Nephron (organoid): ENCODE data around the gene HDGF.
A peak's percentile ranks its signal among the peaks of the same experiment; 100 is the strongest.

Experiments
- H3K27ac Mint-ChIP-seq, 3 experiments: 2 replicates each; pipeline ENCODE4 v1.8.0; 2020; ENCODE audit warnings: mixed read lengths in 3 of 3, mild to moderate bottlenecking in 2 of 3, moderate library complexity in 1 of 3
- H3K27me3 Mint-ChIP-seq: 2 replicates; pipeline ENCODE4 v1.8.0; 2021; ENCODE audit warnings: low read depth, mild to moderate bottlenecking, moderate library complexity, mixed read lengths
- H3K36me3 Mint-ChIP-seq: 2 replicates; pipeline ENCODE4 v1.8.0; 2020; ENCODE audit warnings: low read depth, mixed read lengths
- H3K4me1 Mint-ChIP-seq: 2 replicates; pipeline ENCODE4 v1.8.0; 2020; ENCODE audit warnings: mixed read lengths
- H3K4me3 Mint-ChIP-seq, 3 experiments: 2 replicates each; pipeline ENCODE4 v1.8.0; 2020; ENCODE audit warnings: mild to moderate bottlenecking in 3 of 3, mixed read lengths in 3 of 3, moderate library complexity in 2 of 3
- H3K9me3 Mint-ChIP-seq: 2 replicates; pipeline ENCODE4 v1.8.0; 2020; ENCODE audit warnings: mixed read lengths
- TF ChIP-seq, protein P1 (sequence below), 3 experiments: fragments of 200-600 bp; sonication (generic); IDR thresholded peaks; one replicate each; pipeline ENCODE4 v1.5.0; 2021; ENCODE audit warnings: antibody characterized with exemption in 3 of 3; ENCODE audit not compliant: unreplicated experiment in 3 of 3

HDGF gene

DNA sequence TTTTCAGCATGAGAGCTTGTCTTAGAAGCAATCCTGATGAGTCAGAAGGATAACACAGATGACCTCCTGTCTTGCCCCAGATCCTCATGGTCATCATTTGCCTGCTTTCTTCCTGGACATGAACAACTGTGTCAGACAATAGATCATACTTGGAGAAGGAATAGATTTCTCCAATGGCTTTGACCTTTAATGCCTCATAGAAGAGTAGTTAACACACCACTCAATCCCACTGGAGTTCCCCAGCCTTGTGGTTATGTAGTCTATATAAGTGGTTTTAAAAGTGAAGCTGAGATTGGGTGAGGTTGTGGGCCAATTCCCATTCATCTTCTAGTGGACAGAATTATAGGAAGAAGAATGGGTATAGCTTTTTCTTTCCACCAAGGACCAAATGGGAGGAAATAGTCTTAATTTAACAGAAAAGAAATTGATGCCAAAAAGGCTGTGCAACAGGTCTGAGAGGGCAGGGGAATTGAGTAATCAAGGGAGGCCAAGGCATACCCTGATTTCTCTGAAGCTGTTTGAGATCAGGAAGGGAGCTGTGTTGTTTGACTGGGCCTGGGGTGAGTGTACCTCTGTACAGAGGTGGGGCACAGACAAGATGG lies 30.2 kb upstream of the HDGF start:
- Mint-ChIP-seq H3K36me3 (peaks cover 53% of the 10 kb centered on the region), H3K4me3 (no peak overlapping the region), H3K27ac (no peak overlapping the region), H3K9me3 (no peaks in the 10 kb centered on the region), H3K27me3 (no peaks in the 10 kb centered on the region), H3K4me1 (no peaks in the 10 kb centered on the region)
- TF ChIP-seq, protein P1, sequence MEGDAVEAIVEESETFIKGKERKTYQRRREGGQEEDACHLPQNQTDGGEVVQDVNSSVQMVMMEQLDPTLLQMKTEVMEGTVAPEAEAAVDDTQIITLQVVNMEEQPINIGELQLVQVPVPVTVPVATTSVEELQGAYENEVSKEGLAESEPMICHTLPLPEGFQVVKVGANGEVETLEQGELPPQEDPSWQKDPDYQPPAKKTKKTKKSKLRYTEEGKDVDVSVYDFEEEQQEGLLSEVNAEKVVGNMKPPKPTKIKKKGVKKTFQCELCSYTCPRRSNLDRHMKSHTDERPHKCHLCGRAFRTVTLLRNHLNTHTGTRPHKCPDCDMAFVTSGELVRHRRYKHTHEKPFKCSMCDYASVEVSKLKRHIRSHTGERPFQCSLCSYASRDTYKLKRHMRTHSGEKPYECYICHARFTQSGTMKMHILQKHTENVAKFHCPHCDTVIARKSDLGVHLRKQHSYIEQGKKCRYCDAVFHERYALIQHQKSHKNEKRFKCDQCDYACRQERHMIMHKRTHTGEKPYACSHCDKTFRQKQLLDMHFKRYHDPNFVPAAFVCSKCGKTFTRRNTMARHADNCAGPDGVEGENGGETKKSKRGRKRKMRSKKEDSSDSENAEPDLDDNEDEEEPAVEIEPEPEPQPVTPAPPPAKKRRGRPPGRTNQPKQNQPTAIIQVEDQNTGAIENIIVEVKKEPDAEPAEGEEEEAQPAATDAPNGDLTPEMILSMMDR (IDR thresholded peaks at IDR 0.05; ENCODE audit: unreplicated experiment in 3 of 3), result no peak

DNA sequence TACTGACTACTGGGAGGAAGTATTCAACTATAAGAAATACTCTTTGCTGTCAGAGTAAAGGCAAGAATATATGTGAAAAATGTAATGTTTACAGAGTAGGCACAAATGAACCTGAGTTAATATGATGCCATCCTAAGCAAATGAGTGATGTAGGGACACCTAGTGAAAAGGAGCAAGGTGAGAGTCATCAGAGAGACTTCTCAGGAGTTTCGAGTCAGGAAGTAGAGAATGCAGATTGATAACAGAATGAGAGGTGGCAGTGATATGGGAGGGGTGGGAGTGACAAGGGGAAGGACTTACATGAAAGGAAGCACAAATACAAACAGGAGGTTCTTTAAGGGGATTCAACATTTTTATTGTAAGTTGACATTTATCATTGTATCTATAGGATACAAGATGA lies 26.1 kb upstream of the HDGF start:
- no peak overlapping the region for H3K27ac Mint-ChIP-seq
- peaks cover 30% of the 10 kb centered on the region for H3K36me3 Mint-ChIP-seq
- TF ChIP-seq, protein P1 (IDR thresholded peaks at IDR 0.05; ENCODE audit: unreplicated experiment in 3 of 3), result no peak
- H3K27me3 Mint-ChIP-seq, result no peaks in the 10 kb centered on the region
- H3K9me3 Mint-ChIP-seq, result no peaks in the 10 kb centered on the region
- H3K4me1 Mint-ChIP-seq, result peaks cover 19% of the 10 kb centered on the region
- no peak overlapping the region for H3K4me3 Mint-ChIP-seq

DNA sequence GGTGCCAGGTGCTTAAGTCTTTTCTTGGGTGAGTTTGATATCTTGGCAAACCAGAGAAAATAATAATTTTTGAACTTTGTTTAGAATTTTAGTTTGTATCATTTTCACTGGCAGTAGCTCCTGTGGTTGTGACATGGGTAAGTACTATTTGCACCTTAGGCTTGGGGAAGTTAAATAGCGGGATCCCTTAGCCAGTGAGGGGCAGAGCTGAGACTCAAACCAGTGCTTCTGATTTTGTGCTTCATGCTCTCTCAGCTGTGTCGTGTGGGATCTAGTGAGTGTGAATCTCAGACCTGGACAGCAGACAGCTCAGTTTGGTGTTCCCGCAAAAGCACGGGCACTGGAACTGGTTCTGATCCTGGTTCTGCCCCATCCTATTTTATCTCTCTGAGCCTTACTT lies 25.5 kb upstream of the HDGF start:
- TF ChIP-seq, protein P1 (IDR thresholded peaks at IDR 0.05; ENCODE audit: unreplicated experiment in 3 of 3), result no peak
- H3K36me3 Mint-ChIP-seq, result peaks cover 23% of the 10 kb centered on the region
- H3K27me3 Mint-ChIP-seq, result no peaks in the 10 kb centered on the region
- H3K4me1 Mint-ChIP-seq, result peaks cover 24% of the 10 kb centered on the region
- no peaks in the 10 kb centered on the region for H3K9me3 Mint-ChIP-seq
- H3K27ac Mint-ChIP-seq, result peak overlapping the region in 1 of 3 experiments; percentile 6
- H3K4me3 Mint-ChIP-seq, result no peak overlapping the region

DNA sequence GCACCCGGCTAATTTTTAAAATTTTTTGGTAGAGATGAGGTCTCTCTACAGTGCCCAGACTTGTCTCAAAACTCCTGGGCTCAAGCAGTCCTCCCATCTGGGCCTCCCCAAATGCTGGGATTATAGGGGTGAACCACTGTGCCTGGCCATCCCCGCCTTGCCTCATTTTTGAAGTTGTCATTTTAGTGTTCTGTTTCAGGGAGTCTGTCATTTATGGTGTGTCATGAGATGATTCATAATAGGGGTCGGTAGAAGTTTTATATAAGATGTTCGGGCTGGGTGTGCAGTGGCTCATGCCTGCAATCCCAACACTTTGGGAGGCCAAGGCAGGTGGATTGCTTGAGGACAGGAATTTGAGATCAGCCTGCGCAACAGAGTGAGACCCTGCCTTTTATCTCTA lies 24.3 kb upstream of the HDGF start:
- Mint-ChIP-seq H3K36me3 (peaks cover 21% of the 10 kb centered on the region), H3K4me1 (peaks cover 32% of the 10 kb centered on the region), H3K4me3 (no peak overlapping the region), H3K9me3 (no peaks in the 10 kb centered on the region), H3K27me3 (no peaks in the 10 kb centered on the region), H3K27ac (no peak overlapping the region)
- TF ChIP-seq, protein P1 (IDR thresholded peaks at IDR 0.05; ENCODE audit: unreplicated experiment in 3 of 3), result no peak

DNA sequence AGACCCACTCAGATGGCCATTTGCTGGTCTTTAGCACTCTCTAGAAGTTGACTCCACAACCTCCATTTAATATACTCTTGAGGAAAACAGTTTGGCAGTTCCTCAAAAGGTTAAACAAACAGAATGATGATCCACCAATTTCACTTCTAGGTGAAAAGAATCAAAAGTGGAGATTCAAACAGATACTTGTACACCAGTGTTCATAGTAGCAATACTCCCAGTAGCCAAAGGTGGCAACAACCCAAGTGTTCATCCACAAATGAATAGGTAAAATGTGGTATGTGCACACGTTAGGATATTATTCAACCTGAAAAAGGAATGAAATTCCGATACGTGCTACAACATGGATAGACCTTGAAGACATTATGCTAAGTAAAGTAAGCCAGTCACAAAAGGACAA lies 22.1 kb upstream of the HDGF start:
- Mint-ChIP-seq H3K4me3 (no peak overlapping the region), H3K4me1 (peaks cover 48% of the 10 kb centered on the region), H3K36me3 (peaks cover 29% of the 10 kb centered on the region), H3K9me3 (no peaks in the 10 kb centered on the region), H3K27ac (peak overlapping the region in 2 of 3 experiments; percentile 53 to 61), H3K27me3 (no peaks in the 10 kb centered on the region)
- TF ChIP-seq, protein P1 (IDR thresholded peaks at IDR 0.05; ENCODE audit: unreplicated experiment in 3 of 3), result peak in 1 of 3 experiments; percentile 14
